A549 (cell line): Measurements from ENCODE around the gene ANKRD23. TPM values are rescaled to one million over a fixed set of nuclear protein-coding genes. Genes with fewer than 3 reads are reported as not detected.

Experiments used
- ATAC-seq, 2 experiments: fragments of 200-7000 bp in 1 of 2; fragments of >200 bp in 1 of 2; cut with Nextera tagmentation in 1 of 2; cut with Tn5 transposase in 1 of 2; 3 replicates each; pipeline versions ENCODE4 v1.8.0 to v1.9.1; 2018 to 2020; ENCODE audit warnings: mild to moderate bottlenecking in 1 of 2, moderate library complexity in 1 of 2
- CTCF ChIA-PET: fragments of 300-600 bp; sonication (Branson Sonifier 250); formaldehyde crosslinking; extraction: SDS; loops from one replicate; lab custom pipeline; 2021; ENCODE audit warnings: antibody characterized with exemption, inconsistent platforms; lab: Yijun Ruan, JAX
- POLR2A ChIA-PET: fragments of 350-600 bp; formaldehyde crosslinking; extraction: SDS; loops from one replicate; lab custom pipeline; 2021; ENCODE audit warnings: antibody characterized with exemption, inconsistent platforms; lab: Yijun Ruan, JAX
- DNase-seq, 2 experiments: peaks; one replicate each; pipeline versions ENCODE4 v3.0.0 to v3.0.0-alpha.2; 2011 to 2016; ENCODE audit warnings: low read depth in 1 of 2, low spot score in 1 of 2
- FAIRE-seq: peaks from 2 replicates; lab custom pipeline; 2011; peaks lifted over from hg19 to GRCh38; lab: Jason Lieb, UNC
- H3K27ac ChIP-seq, 2 experiments: fragments of >200 bp; sonication (Bioruptor Twin); formaldehyde crosslinking; 3 replicates each; pipeline ENCODE4 v1.5.1; 2016 to 2017
- H3K4me1 ChIP-seq: fragments of >200 bp; sonication (Bioruptor Twin); formaldehyde crosslinking; 3 replicates; pipeline ENCODE4 v1.6.1; 2016
- H3K4me2 ChIP-seq: fragments of >200 bp; sonication (Bioruptor Twin); formaldehyde crosslinking; 3 replicates; pipeline ENCODE4 v1.6.1; 2016
- H3K4me3 ChIP-seq: fragments of >200 bp; sonication (Bioruptor Twin); formaldehyde crosslinking; 3 replicates; pipeline ENCODE4 v1.5.1; 2016
- H3K9me3 ChIP-seq: fragments of >200 bp; sonication (Bioruptor Twin); formaldehyde crosslinking; 3 replicates; pipeline ENCODE4 v1.6.1; 2016
- BCL3 ChIP-seq: fragments of >200 bp; sonication (Bioruptor Twin); formaldehyde crosslinking; IDR thresholded peaks from 3 replicates; pipeline ENCODE4 v1.6.1; 2016
- BHLHE40 ChIP-seq: IDR thresholded peaks from 2 replicates; pipeline ENCODE4 v1.6.1; 2012; ENCODE audit warnings: low read depth, low read length, inconsistent platforms
- CBX2 ChIP-seq: fragments of 200-600 bp; sonication (generic); IDR thresholded peaks from 2 replicates; pipeline ENCODE4 v1.6.1; 2016; ENCODE audit warnings: low read depth, mild to moderate bottlenecking, borderline replicate concordance
- CEBPB ChIP-seq, 2 experiments: fragments of >200 bp in 1 of 2; sonication (Bioruptor Twin) in 1 of 2; formaldehyde crosslinking in 1 of 2; IDR thresholded peaks; 2 replicates each; pipeline ENCODE4 v1.6.1; 2012 to 2016
- CTCF ChIP-seq: fragments of >200 bp; sonication (Bioruptor Twin); formaldehyde crosslinking; IDR thresholded peaks from 3 replicates; pipeline ENCODE4 v1.5.1; 2016
- EHF ChIP-seq: fragments of 250-450 bp; sonication (Bioruptor Pico); IDR thresholded peaks from 2 replicates; pipeline ENCODE4 v1.5.0; 2020; ENCODE audit warnings: mild to moderate bottlenecking
- FOSL2 ChIP-seq, 2 experiments: fragments of 450-650 bp in 1 of 2; fragments of >200 bp in 1 of 2; sonication (Bioruptor Twin) in 1 of 2; formaldehyde crosslinking; IDR thresholded peaks; 2 replicates each; pipeline versions ENCODE4 v1.5.0 to v1.6.1; 2016 to 2020; ENCODE audit warnings: mild to moderate bottlenecking in 1 of 2, moderate library complexity in 1 of 2
- HDAC2 ChIP-seq: fragments of 200-600 bp; sonication (generic); IDR thresholded peaks from 2 replicates; pipeline ENCODE4 v1.6.1; 2016
- HMGXB4 ChIP-seq: fragments of 250-450 bp; sonication (Bioruptor Pico); IDR thresholded peaks from 2 replicates; pipeline ENCODE4 v1.5.0; 2021; ENCODE audit warnings: mild to moderate bottlenecking, moderate library complexity, borderline replicate concordance
- HOXB5 ChIP-seq: fragments of 250-450 bp; sonication (Bioruptor Pico); IDR thresholded peaks from 2 replicates; pipeline ENCODE4 v1.5.0; 2020; ENCODE audit warnings: mild to moderate bottlenecking, moderate library complexity
- JUNB ChIP-seq: fragments of >200 bp; sonication (Bioruptor Twin); formaldehyde crosslinking; IDR thresholded peaks from 2 replicates; pipeline ENCODE4 v1.6.1; 2016
- KDM1A ChIP-seq: fragments of 200-600 bp; sonication (generic); IDR thresholded peaks from 2 replicates; pipeline ENCODE4 v1.6.1; 2016; ENCODE audit warnings: low read depth, mild to moderate bottlenecking
- KDM5A ChIP-seq: fragments of 200-600 bp; sonication (generic); IDR thresholded peaks from 2 replicates; pipeline ENCODE4 v1.6.1; 2016; ENCODE audit warnings: antibody characterized with exemption, mild to moderate bottlenecking
- MAFK ChIP-seq: fragments of 450-650 bp; IDR thresholded peaks from 2 replicates; pipeline ENCODE4 v1.6.1; 2014; ENCODE audit not compliant: partially characterized antibody
- MYC ChIP-seq: IDR thresholded peaks from 2 replicates; pipeline ENCODE4 v1.6.1; 2012; ENCODE audit warnings: mild to moderate bottlenecking, inconsistent platforms, low read length, improper control_type of control experiment, borderline replicate concordance
- PHF8 ChIP-seq: fragments of 200-600 bp; sonication (generic); IDR thresholded peaks from 2 replicates; pipeline ENCODE4 v1.6.1; 2016; ENCODE audit warnings: low read depth, mild to moderate bottlenecking, antibody characterized with exemption, moderate library complexity, borderline replicate concordance
- POLR2A ChIP-seq: IDR thresholded peaks from 2 replicates; pipeline ENCODE4 v1.6.1; 2012; ENCODE audit warnings: mild to moderate bottlenecking, low read length
- POLR2AphosphoS2 ChIP-seq: conservative IDR thresholded peaks from 2 replicates; pipeline ENCODE4 v1.6.1; 2012; ENCODE audit warnings: low read length, improper control_type of control experiment, inconsistent platforms
- RCOR1 ChIP-seq: fragments of 150-350 bp; IDR thresholded peaks from 2 replicates; pipeline ENCODE4 v1.6.1; 2014; ENCODE audit warnings: antibody characterized with exemption, low read length, low read depth
- SMC3 ChIP-seq: fragments of >200 bp; sonication (Bioruptor Twin); formaldehyde crosslinking; IDR thresholded peaks from 3 replicates; pipeline ENCODE4 v1.6.1; 2018; ENCODE audit warnings: inconsistent platforms
- ZNF302 ChIP-seq: fragments of 250-450 bp; sonication (Bioruptor Pico); IDR thresholded peaks from 2 replicates; pipeline ENCODE4 v1.9.0; 2021; ENCODE audit warnings: inconsistent platforms, mild to moderate bottlenecking, moderate library complexity
- ZSCAN20 ChIP-seq: fragments of 250-450 bp; sonication (Bioruptor Pico); IDR thresholded peaks from 2 replicates; pipeline ENCODE4 v1.8.0; 2022; ENCODE audit warnings: mild to moderate bottlenecking, moderate library complexity
- WGBS: methylation state at CpG from one replicate; pipeline ENCODE4 v1.1.6; 2017; ENCODE audit errors: missing lambda C conversion rate; 5-methylcytosine and 5-hydroxymethylcytosine counted together
- polyA plus RNA-seq, 4 experiments: library from polyadenylated mRNA; depleted of rRNA in 3 of 4; stranded (reverse); fragments of >200 nt; fragmentation: RNase III in 1 of 4; extraction: RNeasy Plus Mini Kit Qiagen cat#74134 plus additional on column Dnase treatment in 1 of 4; gene quantifications; 2 replicates in 3 of 4; 3 replicates in 1 of 4; pipeline ENCODE4 v1.2.3, GENCODE V29; 2011 to 2017

The ANKRD23 gene
- polyA plus RNA-seq, 2 of the 4 experiments (the other 2 are of a cell fraction): 1.9 to 2.4 TPM

- TF ChIP-seq CTCF (no peak), POLR2A (no peak), BHLHE40 (no peak), ZSCAN20 (CRISPR knock-in tag) (no peak), KDM5A (no peak)
Observed at GRCh38 chr2:96879545-96880040, 35.8 kb upstream of the ANKRD23 start (continued).

- FAIRE-seq: no peak
- ChIA-PET CTCF (interaction anchor here (0.7 to 4.8 kb wide), 7 partner anchors 8 to 90 kb away, joined by 3 to 28 read pairs (median 3); partner anchors contain the start of gene ANKRD39), POLR2A (no interaction called here)
- H3K4me2 ChIP-seq: no peak overlapping the region
- H3K9me3 ChIP-seq: no peaks in the 10 kb centered on the region
- 75% methylated on average over 18 of the region's 22 CpGs for WGBS
- H3K4me1 ChIP-seq: no peaks in the 10 kb centered on the region
- TF ChIP-seq EHF (CRISPR knock-in tag) (no peak), MYC (no peak), KDM1A (no peak), RCOR1 (no peak), BCL3 (no peak), HOXB5 (CRISPR knock-in tag) (no peak), CEBPB (IDR thresholded peaks at IDR 0.05) (no peak), CBX2 (no peak), ZNF302 (CRISPR knock-in tag) (no peak), HDAC2 (no peak)
- TF ChIP-seq, all 56 proteins: peak for 0
- H3K27ac ChIP-seq: no peak overlapping the region
- no peak for DNase-seq
- no peak for ATAC-seq
- no peak overlapping the region for H3K4me3 ChIP-seq
Observed at GRCh38 chr2:96878796-96879544, 35.1 kb upstream of the ANKRD23 start.

GRCh38 chr2:96878171-96878570 lies 34.4 kb upstream of the ANKRD23 start:
- DNase-seq (no peak), FAIRE-seq (no peak), ATAC-seq (no peak)
- TF ChIP-seq FOSL2 (IDR thresholded peaks at IDR 0.05) (no peak), FOSL2 (CRISPR knock-in tag; IDR thresholded peaks at IDR 0.05) (no peak), PHF8 (no peak), POLR2AphosphoS2 (no peak), HMGXB4 (CRISPR knock-in tag) (no peak), SMC3 (no peak), MAFK (no peak), JUNB (no peak), CBX2 (no peak)
- H3K9me3 ChIP-seq: no peaks in the 10 kb centered on the region
- POLR2A ChIA-PET: no interaction called here
- no peaks in the 10 kb centered on the region for H3K4me1 ChIP-seq
- no peak overlapping the region for H3K4me3 ChIP-seq
- CTCF ChIA-PET: interaction anchor here (0.6 to 4.8 kb wide), 8 partner anchors 9 to 234 kb away, joined by 3 to 28 read pairs (median 3); partner anchors contain the start of gene ANKRD39
- H3K27ac ChIP-seq: no peak overlapping the region
- 76% methylated on average over 7 of the region's 7 CpGs for WGBS
- H3K4me2 ChIP-seq: no peak overlapping the region
